ENCODE measurements around the gene TTC16.

Gene TTC16

GRCh38 chr9:127715470-127716337 lies at the start of gene TTC16, which contains the start of gene PTRH1:
TTC16 (plus strand) TSS chr9:127716079; CDS start chr9:127716146, 67 bp downstream.
PTRH1 (minus strand) TSS chr9:127715663; CDS start chr9:127715639, 24 bp downstream.
- DNase-seq: peak; percentile 95

- no peak for DNase-seq
Measured at GRCh38 chr9:127667127-127667844, 48.6 kb upstream of the TTC16 start.

- DNase-seq: no peak
Measured at GRCh38 chr9:127667906-127668305, 48.0 kb upstream of the TTC16 start.

- DNase-seq: no peak
Measured at GRCh38 chr9:127673234-127673633, 42.6 kb upstream of the TTC16 start.

- no peak for DNase-seq
Measured at GRCh38 chr9:127676638-127677037, 39.2 kb upstream of the TTC16 start.

GRCh38 chr9:127679506-127679905 lies 36.4 kb upstream of the TTC16 start:
- no peak for DNase-seq

GRCh38 chr9:127680226-127680625 lies 35.7 kb upstream of the TTC16 start:
- DNase-seq: no peak

GRCh38 chr9:127680846-127681245 lies 35.0 kb upstream of the TTC16 start:
- no peak for DNase-seq

GRCh38 chr9:127682351-127683136 lies 33.3 kb upstream of the TTC16 start:
- no peak for DNase-seq

GRCh38 chr9:127683723-127684122 lies 32.2 kb upstream of the TTC16 start:
- no peak for DNase-seq

GRCh38 chr9:127684576-127684975 lies 31.3 kb upstream of the TTC16 start:
- no peak for DNase-seq

GRCh38 chr9:127686461-127687393 lies 29.2 kb upstream of the TTC16 start:
- DNase-seq: no peak

- DNase-seq: no peak
Measured at GRCh38 chr9:127689329-127690000, 26.4 kb upstream of the TTC16 start.

- DNase-seq: no peak
Measured at GRCh38 chr9:127690735-127691134, 25.1 kb upstream of the TTC16 start.

GRCh38 chr9:127692071-127692470 lies 23.8 kb upstream of the TTC16 start:
- DNase-seq: no peak

GRCh38 chr9:127693143-127693542 lies 22.7 kb upstream of the TTC16 start:
- DNase-seq: no peak

GRCh38 chr9:127693697-127694096 lies 22.2 kb upstream of the TTC16 start:
- DNase-seq: no peak

GRCh38 chr9:127694890-127695720 lies 20.8 kb upstream of the TTC16 start:
- DNase-seq: no peak

- DNase-seq: no peak
Measured at GRCh38 chr9:127697575-127697974, 18.3 kb upstream of the TTC16 start.

- no peak for DNase-seq
Measured at GRCh38 chr9:127698386-127698785, 17.5 kb upstream of the TTC16 start.

All from CD4-positive, alpha-beta T cell treated with Interleukin-17A for 1 hour (primary cell).